Activated T-cell treated with anti-CD3 and anti-CD28 coated beads, Interleukin-2, amount 50 U/mL, for 4 hours (primary cell): ENCODE results near the gene METTL13. TPM values are rescaled to one million over a fixed set of nuclear protein-coding genes. Genes with fewer than 3 reads are reported as not detected.

Experiments used
- ATAC-seq, 2 donors: fragments of 200-7000 bp; cut with Tn5 transposase; one replicate each; pipeline ENCODE4 v1.10.0; 2021
- DNase-seq: peaks from one replicate; pipeline ENCODE4 v3.0.0-alpha.2; 2020
- H3K27me3 Mint-ChIP-seq: one replicate; pipeline ENCODE4 v1.8.0; 2021; ENCODE audit warnings: low read depth, mixed read lengths
- H3K36me3 Mint-ChIP-seq: one replicate; pipeline ENCODE4 v1.8.0; 2022; ENCODE audit warnings: mixed read lengths; ENCODE audit not compliant: insufficient read depth
- H3K4me1 Mint-ChIP-seq: one replicate; pipeline ENCODE4 v1.8.0; 2021; ENCODE audit warnings: low read depth, mixed read lengths
- H3K4me3 Mint-ChIP-seq: one replicate; pipeline ENCODE4 v1.8.0; 2021; ENCODE audit warnings: mild to moderate bottlenecking, moderate library complexity, mixed read lengths
- H3K9me3 Mint-ChIP-seq: one replicate; pipeline ENCODE4 v1.8.0; 2021; ENCODE audit warnings: mixed read lengths
- total RNA-seq, 3 donors: library from RNA; stranded (reverse); gene quantifications; one replicate each; pipeline ENCODE4 v1.2.1, GENCODE V29; 2021

Gene METTL13
- total RNA-seq, 3 donors from 2014 or later = 68.6 to 83.3 (median 77.7) TPM

- Mint-ChIP-seq H3K4me3 (no peak overlapping the region), H3K9me3 (no peaks in the 10 kb centered on the region), H3K4me1 (peaks cover 4% of the 10 kb centered on the region), H3K36me3 (no peaks in the 10 kb centered on the region), H3K27me3 (no peaks in the 10 kb centered on the region)
- ATAC-seq = no peak
- DNase-seq = no peak
Observed at GRCh38 chr1:171835891-171836290, 54.4 kb downstream of the METTL13 start.

GRCh38 chr1:171841050-171841910, 59.8 kb downstream of the METTL13 start, which contains the start of gene DNM3:
TSS of gene DNM3 (plus strand) at chr1:171841498. CDS start at chr1:171841657, 159 bp downstream.
- H3K36me3 Mint-ChIP-seq = no peaks in the 10 kb centered on the region
- H3K4me3 Mint-ChIP-seq = peak within 1 kb of the TSS; percentile 78
- peaks cover 19% of the 10 kb centered on the region for H3K27me3 Mint-ChIP-seq
- peaks cover 14% of the 10 kb centered on the region for H3K4me1 Mint-ChIP-seq
- peak; percentile 96 to 97 for ATAC-seq
- peak; percentile 70 for DNase-seq
- no peaks in the 10 kb centered on the region for H3K9me3 Mint-ChIP-seq

GRCh38 chr1:171841931-171842761, 60.7 kb downstream of the METTL13 start:
- no peaks in the 10 kb centered on the region for H3K9me3 Mint-ChIP-seq
- peaks cover 14% of the 10 kb centered on the region for H3K4me1 Mint-ChIP-seq
- no peaks in the 10 kb centered on the region for H3K36me3 Mint-ChIP-seq
- peak overlapping the region; percentile 78 for H3K4me3 Mint-ChIP-seq
- ATAC-seq (peak; percentile 4 to 11), DNase-seq (peak; percentile 7)
- peaks cover 19% of the 10 kb centered on the region for H3K27me3 Mint-ChIP-seq

GRCh38 chr1:171844381-171844780, 62.9 kb downstream of the METTL13 start:
- no peak for DNase-seq
- Mint-ChIP-seq H3K4me1 (peaks cover 14% of the 10 kb centered on the region), H3K36me3 (no peaks in the 10 kb centered on the region), H3K4me3 (no peak overlapping the region), H3K27me3 (peaks cover 24% of the 10 kb centered on the region), H3K9me3 (no peaks in the 10 kb centered on the region)
- no peak for ATAC-seq

- Mint-ChIP-seq H3K4me1 (peaks cover 9% of the 10 kb centered on the region), H3K4me3 (no peak overlapping the region), H3K27me3 (peaks cover 26% of the 10 kb centered on the region), H3K36me3 (no peaks in the 10 kb centered on the region), H3K9me3 (no peaks in the 10 kb centered on the region)
- DNase-seq (no peak), ATAC-seq (no peak)
Observed at GRCh38 chr1:171845998-171846397, 64.5 kb downstream of the METTL13 start.

Other genes with a start within 250 kb of the METTL13 start
- under 1 TPM in 1 of 3 donors, not detected in 2; 0.13 TPM for gene MYOCOS, start 159.4 kb upstream of the METTL13 start, total RNA-seq
- gene MYOC, start 129.0 kb upstream of the METTL13 start, total RNA-seq = not detected
- 1 to 10 TPM; 6.4 to 8.0 (median 6.9) TPM for gene VAMP4, start 39.6 kb upstream of the METTL13 start, total RNA-seq
- gene DNM3, start 59.8 kb downstream of the METTL13 start, total RNA-seq = under 1 TPM; 0.35 to 0.58 (median 0.38) TPM